K562 (cell line): ENCODE results near the gene KNDC1. TPM values are rescaled to one million over a fixed set of nuclear protein-coding genes. Genes with fewer than 3 reads are reported as not detected.

ENCODE experiments used
- CAMTA2 ChIP-seq: fragments of 250-450 bp; sonication (Bioruptor Pico); conservative IDR thresholded peaks from 2 replicates; pipeline ENCODE4 v1.5.1; 2022
- CHAMP1 ChIP-seq: fragments of 450-650 bp; IDR thresholded peaks from 2 replicates; pipeline ENCODE4 v1.6.1; 2016; ENCODE audit warnings: mild to moderate bottlenecking
- DMBX1 ChIP-seq: fragments of 250-450 bp; sonication (Bioruptor Pico); IDR thresholded peaks from 2 replicates; pipeline ENCODE4 v1.8.0; 2022; ENCODE audit warnings: inconsistent platforms, mild to moderate bottlenecking, moderate library complexity, borderline replicate concordance
- KDM1A ChIP-seq, 2 experiments: fragments of 450-650 bp; IDR thresholded peaks; 2 replicates each; pipeline ENCODE4 v1.6.1; 2016; ENCODE audit warnings: mild to moderate bottlenecking in 2 of 2
- NUFIP1 ChIP-seq: fragments of 450-650 bp; IDR thresholded peaks from 2 replicates; pipeline ENCODE4 v1.6.1; 2018; ENCODE audit not compliant: partially characterized antibody
- SIRT6 ChIP-seq: IDR thresholded peaks from one replicate; pipeline ENCODE4 v1.6.1; 2012; ENCODE audit warnings: low read depth, mild to moderate bottlenecking, control low read depth, inconsistent platforms, low read length, moderate library complexity
- TCF3 ChIP-seq: sonication (generic); formaldehyde crosslinking; IDR thresholded peaks from 2 replicates; pipeline ENCODE4 v1.4.0; 2020; ENCODE audit warnings: mild to moderate bottlenecking, missing genetic modification reagents
- TRIM28 ChIP-seq: fragments of 450-650 bp; IDR thresholded peaks from 2 replicates; pipeline ENCODE4 v1.6.1; 2017
- ZNF408 ChIP-seq: fragments of 250-450 bp; sonication (Bioruptor Pico); IDR thresholded peaks from 2 replicates; pipeline ENCODE4 v1.4.0; 2020; ENCODE audit warnings: low read depth, mild to moderate bottlenecking, moderate library complexity
- polyA plus RNA-seq, 8 experiments: library from polyadenylated mRNA; depleted of rRNA in 4 of 8; stranded (reverse) in 5 of 8; unstranded in 3 of 8; fragments of >200 nt; fragmentation: Nextera tagmentation in 2 of 8; fragmentation: Illumina TruSeq in 1 of 8; extraction: Ambion mirVana in 2 of 8; extraction: Trizol in 1 of 8; gene quantifications; 2 replicates each; pipeline versions ENCODE4 v1.2.1 to v1.2.3, GENCODE V29; 2011 to 2014; ENCODE audit warnings: inconsistent platforms in 1 of 8, missing spikeins in 1 of 8
- total RNA-seq, 7 experiments: library from RNA; depleted of rRNA in 6 of 7; stranded (reverse); fragments of >200 nt in 6 of 7; fragmentation: Illumina TruSeq in 2 of 7; extraction: Trizol in 2 of 7; gene quantifications; 2 replicates each; pipeline versions ENCODE4 v1.2.1 to v1.2.3, GENCODE V29; 2011 to 2021; ENCODE audit warnings: low replicate concordance in 1 of 7

Gene KNDC1
- total and polyA plus RNA-seq, 9 of the 15 experiments (the other 6 are each of a cell fraction or from before 2014, with no cell fraction given), result 0.07 to 0.26 (median 0.11) TPM; not detected in 6

- TF ChIP-seq CHAMP1, result no peak
- TF ChIP-seq NUFIP1, result no peak
- TF ChIP-seq KDM1A (IDR thresholded peaks at IDR 0.05), result no peak
- TF ChIP-seq ZNF408 (CRISPR knock-in tag), result no peak
- no peak for TF ChIP-seq CAMTA2
- TF ChIP-seq DMBX1 (CRISPR knock-in tag), result no peak
- no peak for TF ChIP-seq TCF3 (CRISPR knock-in tag)
- no peak for TF ChIP-seq SIRT6
- no peak for TF ChIP-seq TRIM28
These were observed 113.6 kb downstream of the KNDC1 start (continued) for GRCh38 chr10:133273534-133274143.
